Esophagus squamous epithelium (tissue), 4 donors: Measurements from ENCODE around the gene BAIAP2.

ENCODE experiments used
- CTCF ChIP-seq, 6 experiments: fragments of 450-650 bp in 4 of 6; fragments of 200-600 bp in 2 of 6; sonication (generic) in 2 of 6; IDR thresholded peaks; one replicate each; pipeline ENCODE4 v1.5.1; 2016 to 2019; ENCODE audit warnings: antibody characterized with exemption in 6 of 6, mild to moderate bottlenecking in 4 of 6, moderate library complexity in 4 of 6
- POLR2A ChIP-seq, 4 donors: fragments of 450-650 bp; IDR thresholded peaks; one replicate each; pipeline ENCODE4 v1.6.1; 2017; ENCODE audit warnings: antibody characterized with exemption in 4 of 4, mild to moderate bottlenecking in 4 of 4, moderate library complexity in 3 of 4

GRCh38 chr17:81035521-81036196, 708 bp downstream of the BAIAP2 start:
- TF ChIP-seq CTCF (IDR thresholded peaks at IDR 0.05) (no peak), POLR2A (IDR thresholded peaks at IDR 0.05) (no peak)
